AG08395 (cell line): Measurements from ENCODE around the gene SLC25A17.
"Not testable (repeated sequence)": the region's sequence is repeated elsewhere in the genome, so short reads cannot be mapped to it uniquely, and the experiment has no call there.

Experiments used
- DNase-seq: peaks from one replicate; pipeline ENCODE4 v3.0.0; 2012; ENCODE audit warnings: mixed read lengths, low spot score

Gene SLC25A17

DNA sequence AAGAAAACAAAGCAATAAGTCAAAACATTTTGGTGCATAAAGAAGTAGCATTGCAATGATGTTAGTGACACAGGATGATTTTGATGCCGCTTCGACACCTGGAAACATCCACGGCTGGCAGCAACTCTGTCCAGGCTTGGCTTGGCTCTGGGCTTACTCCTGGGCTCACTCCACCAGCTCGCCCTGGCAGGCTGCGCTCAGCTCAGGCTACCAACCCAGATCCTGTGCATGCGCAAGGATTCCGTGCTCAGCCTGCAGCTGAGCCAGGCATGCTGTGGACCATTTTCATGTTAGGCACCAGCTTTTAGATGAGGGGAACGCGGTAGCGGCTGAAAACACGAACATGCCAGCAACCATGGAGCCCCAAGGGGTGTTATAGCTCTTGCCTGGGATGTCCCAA, 66.0 kb downstream of the SLC25A17 start:
- no peak for DNase-seq

DNA sequence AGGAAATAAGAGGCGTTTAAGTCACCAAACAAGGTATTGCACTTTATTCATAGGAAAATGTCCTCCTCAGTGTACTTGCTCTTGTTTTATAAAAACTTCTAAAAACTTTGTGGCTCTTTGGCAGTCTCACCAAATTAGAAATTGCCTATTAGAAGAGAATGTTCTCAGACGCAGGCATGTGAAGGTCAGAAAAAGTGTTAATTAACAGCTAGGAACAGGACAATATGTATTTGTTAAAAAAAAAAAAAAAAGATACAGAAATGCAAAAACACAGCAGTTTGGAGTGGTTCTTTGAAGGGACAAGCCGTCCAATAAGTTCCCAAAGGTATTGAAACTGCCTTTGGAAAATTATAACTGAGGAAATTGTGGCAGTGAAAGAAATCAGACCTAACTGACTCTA, 67.9 kb downstream of the SLC25A17 start:
- DNase-seq, result no peak

DNA sequence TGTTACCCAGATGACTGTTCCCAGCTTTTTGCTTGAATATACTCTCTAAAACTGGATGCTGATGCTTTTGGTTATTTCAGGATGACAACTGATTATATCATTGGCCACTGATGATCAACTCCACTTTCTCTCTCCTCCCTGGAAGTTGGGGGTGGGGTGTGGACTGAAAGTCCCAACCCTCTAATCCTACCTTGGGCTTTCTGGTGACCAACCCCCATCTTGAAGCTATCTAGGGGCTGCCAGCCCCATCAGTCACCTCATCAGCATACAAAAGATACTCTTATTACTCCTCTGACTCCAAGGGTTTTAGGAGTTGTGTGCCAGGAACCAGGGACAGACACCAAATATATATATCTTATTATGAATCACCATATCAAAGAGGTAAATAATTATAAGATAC, 69.3 kb downstream of the SLC25A17 start:
- DNase-seq, result no peak

DNA sequence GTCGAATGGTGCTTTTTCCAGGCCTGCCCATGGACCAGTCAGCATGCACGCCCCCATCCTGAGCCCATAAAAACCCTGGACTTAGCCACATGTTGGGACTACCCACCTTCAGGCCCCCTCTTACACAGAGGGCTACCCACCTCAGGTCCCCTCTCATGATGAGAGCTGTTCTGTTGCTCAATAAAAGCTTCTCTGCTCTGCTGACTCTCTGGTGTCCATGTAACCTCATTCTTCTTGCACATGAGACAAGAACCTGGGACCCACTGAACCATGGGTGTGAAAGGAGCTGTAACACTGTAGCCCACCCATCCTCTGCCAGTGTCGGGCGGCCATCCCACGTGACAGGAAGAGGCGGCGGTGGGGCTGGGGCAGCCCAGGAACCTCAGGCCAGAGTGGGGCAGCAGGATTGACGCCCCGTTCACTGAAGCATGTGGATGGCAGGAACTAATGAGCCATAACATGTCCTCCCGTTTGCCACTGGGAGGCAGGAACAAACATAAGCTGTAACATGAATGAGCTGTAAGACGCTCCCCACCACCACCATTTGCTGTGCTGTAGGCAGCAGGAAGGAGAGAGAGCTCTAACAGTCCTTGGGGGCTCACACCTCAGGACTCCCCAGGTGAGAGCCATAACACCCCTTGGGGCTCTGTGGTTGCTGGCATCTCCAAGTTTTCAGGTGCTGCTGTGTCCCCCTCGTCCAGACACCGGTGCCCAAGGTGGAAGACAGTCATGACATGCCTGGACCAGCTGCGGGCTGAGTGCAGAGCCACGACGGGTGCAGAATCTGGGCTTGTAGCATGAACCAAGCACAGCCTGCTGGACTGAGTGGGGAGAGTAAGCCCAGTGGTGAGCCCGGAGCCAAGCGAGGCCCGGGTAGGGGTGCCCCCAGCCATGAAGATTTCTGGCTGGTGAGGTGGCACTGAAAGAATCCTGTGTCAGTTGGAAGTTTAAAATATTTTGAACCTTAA, 70.5 kb downstream of the SLC25A17 start:
- DNase-seq, result no peak

DNA sequence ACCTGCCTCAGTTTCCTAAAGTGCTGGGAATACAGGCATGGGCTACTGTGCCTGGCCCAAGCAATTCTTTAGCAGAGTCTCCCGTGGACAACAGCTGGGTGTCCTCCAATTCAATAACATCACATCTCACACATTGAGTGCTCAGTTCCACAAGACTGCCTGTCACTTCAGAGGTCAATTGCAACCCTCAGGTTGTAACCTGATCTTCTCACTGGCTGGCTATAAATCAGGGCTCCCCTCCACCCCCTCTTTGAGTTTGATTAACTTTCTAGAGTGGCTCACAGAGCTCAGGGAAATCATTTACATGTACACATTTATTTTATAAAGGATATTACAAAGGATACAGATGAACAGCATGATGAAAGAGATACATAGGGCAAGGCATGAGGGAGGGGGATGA, 71.8 kb downstream of the SLC25A17 start:
- DNase-seq, result no peak

DNA sequence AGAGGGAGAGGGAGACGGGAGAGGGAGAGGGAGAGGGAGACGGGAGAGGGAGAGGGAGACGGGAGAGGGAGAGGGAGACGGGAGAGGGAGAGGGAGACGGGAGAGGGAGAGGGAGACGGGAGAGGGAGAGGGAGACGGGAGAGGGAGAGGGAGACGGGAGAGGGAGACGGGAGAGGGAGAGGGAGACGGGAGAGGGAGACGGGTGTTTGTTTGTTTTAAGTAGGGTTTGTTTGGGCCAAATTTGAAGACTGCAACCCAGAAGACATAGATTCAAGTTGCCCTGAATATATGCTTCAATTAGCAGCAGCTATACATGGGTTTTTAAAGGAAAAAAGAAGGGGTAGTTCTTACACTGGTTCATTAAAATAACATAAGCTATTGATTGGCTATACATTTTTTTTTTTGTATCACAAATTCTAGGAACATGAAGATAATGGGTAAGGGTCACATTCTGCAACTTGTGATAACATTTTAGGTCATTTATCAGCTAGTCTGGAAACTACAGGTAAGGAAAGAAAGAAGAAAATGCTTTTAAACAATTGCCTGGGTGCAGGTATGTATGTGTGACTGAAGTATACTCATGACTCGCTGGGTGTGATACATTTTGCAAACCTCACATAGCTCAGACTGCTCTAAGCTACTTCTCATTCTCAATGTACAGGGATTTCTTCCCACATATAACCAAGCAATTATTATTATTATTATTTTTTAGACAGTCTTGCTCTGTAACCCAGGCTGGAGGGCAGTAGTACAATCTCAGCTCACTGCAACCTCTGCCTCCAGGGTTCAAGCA, 72.5 kb downstream of the SLC25A17 start:
- DNase-seq, result no peak

DNA sequence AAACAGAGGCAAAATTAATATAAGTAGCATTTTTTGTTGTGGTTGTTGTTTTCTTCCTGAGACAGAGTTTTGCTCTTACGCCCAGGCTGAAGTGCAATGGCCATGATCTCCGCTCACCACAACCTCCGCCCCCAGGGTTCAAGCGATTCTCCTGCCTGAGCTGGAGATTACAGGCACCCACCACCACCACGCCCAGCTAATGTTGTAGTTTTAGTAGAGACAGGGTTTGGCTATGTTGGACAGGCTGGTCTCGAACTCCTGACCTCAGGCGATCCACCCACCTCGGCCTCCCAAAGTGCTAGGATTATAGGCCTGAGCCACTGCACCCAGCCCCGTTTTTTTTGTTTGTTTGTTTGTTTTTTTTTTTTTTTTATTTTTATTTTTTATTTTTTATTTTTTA, 75.4 kb downstream of the SLC25A17 start:
- DNase-seq, result no peak

DNA sequence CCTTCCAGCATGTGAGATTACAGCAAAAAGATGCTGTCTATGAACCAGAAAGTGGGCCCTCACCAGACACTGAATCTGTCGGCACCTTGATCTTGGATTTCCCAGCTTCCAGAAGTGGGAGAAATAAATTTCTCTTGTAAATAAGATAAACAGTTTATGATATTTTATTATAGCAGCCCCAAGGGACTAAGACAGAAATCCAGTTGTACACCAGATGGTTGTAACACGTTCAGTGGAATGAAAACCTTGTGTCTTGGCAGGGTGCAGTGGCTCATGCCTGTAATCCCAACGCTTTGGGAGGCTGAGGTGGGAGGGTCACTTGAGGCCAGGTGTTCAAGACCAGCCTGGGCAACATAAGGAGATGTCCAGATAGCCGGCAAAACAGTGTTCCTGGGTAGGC, 78.0 kb downstream of the SLC25A17 start:
- DNase-seq, result no peak

DNA sequence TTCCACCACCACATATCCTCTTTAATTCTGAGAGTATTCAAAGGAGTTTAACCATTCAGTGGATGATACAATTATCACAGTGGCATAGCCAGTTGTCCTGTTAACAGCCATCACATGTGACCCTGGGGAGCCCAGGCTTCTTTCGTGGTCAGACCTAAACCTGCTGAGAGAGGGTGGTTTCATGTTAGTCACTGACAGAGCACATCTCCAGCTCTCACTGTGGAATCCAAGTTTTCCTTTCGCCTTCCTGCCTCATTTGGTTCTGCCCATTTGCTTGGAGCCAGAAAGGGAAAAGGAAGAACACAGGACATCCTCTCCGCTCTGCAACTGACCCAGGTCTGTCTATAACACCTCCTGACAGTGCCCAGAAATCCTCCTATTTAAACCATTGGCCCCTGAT, 79.4 kb downstream of the SLC25A17 start:
- DNase-seq, result peak; percentile 22

DNA sequence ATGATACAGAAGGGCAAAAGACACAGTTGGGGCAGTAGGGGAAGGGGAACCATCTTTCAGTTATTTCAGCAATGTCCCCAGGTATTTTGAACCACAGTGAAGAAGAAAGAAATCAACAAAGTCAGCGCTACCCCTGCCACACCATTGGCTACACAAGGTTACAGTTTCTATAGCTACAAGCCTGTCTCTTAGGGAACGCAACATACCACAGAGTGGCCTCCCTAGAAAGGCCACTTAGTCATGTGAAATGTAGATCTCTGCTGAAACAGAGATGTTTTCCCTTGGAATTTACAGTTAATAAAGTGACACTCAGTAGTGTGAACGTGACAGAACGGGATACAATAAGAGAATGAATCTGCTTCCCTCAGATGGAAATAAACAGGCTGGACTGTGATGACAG, 85.2 kb downstream of the SLC25A17 start:
- no peak for DNase-seq

DNA sequence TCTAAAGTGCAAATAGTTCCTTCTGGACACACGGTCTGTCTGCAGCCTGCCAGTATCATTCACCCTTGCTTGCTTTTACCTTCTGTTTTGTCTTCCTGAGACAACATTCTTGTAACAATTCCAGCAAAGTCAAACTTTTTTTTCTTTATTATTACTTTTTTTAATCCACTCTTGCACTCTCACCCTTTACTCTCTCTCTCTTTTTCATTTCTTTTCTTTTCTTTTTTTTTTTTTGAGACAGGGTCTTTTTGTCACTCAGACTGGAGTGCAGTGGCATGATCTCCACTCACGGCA, 86.2 kb downstream of the SLC25A17 start:
- no peak for DNase-seq

DNA sequence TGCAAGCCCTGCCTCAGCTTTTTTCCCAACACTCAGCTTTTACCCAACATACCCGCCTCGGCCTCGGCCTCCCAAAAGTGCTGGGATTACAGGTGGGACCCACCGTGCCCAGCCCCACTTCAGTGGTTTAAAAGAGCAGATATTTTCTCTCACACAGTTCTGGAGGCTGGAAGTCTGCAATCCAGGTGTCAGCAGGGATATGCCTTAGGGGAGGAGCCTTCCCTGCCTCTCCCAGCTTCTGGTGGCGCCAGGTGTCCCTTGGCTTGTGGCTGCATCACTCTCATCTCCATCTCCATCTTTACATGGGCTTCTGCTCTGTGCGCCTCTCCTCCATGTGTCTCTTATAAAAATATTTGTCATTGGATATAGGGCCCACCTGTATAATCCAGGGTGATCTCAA, 89.9 kb downstream of the SLC25A17 start:
- DNase-seq, result no peak

DNA sequence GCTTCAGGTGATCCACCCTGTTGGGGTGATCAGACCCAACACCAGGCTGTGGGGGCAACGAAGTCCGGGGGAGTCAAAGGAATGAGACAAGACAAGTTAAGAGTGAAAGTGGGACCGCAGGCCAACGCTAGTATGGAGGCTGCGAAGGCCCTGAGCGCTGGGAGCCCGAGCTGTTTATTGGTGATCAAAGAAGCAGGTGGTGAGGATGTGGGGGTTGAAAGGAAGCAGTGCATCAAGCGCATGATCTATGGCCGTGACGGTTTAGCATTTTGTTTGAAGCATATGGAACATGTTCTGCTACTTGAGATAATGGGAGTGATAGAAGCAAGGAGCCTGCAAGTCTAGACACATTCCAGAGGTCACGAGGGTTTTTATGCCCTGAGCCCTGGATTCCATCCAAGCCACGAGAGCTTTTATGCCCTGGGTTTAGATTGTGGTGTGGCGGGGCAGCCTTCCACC, 90.4 kb downstream of the SLC25A17 start:
- DNase-seq, result no peak

DNA sequence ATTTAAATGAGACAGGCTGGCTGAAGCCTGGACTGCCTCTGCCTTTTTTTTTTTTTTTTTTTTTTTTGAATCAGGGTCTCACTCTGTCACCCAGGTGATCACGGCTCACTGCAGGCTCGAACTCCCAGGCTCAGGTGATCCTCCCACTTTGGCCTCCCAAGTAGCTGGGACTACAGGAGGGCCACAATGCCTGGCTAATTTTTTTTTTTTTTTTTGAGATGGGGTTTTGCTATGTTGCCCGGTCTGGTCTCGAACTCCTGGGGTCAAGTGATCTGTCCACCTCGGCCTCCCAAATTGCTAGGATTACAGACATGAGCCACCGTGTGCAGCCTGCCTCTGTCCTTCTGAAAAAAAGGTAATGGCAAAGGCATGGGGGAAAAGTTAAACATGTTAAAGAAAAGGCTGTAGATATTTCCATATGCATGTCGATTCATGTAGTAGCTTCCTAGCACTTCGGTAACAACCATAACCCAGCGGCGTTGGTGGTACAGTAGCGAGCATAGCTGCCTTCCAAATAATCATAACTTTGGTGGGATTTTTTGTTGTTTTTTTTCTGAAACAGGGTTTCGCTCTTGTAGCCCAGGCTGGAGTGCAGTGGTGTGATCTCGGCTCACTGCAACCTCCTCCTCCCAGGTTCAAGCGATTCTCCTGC, 91.1 kb downstream of the SLC25A17 start:
- no peak for DNase-seq

DNA sequence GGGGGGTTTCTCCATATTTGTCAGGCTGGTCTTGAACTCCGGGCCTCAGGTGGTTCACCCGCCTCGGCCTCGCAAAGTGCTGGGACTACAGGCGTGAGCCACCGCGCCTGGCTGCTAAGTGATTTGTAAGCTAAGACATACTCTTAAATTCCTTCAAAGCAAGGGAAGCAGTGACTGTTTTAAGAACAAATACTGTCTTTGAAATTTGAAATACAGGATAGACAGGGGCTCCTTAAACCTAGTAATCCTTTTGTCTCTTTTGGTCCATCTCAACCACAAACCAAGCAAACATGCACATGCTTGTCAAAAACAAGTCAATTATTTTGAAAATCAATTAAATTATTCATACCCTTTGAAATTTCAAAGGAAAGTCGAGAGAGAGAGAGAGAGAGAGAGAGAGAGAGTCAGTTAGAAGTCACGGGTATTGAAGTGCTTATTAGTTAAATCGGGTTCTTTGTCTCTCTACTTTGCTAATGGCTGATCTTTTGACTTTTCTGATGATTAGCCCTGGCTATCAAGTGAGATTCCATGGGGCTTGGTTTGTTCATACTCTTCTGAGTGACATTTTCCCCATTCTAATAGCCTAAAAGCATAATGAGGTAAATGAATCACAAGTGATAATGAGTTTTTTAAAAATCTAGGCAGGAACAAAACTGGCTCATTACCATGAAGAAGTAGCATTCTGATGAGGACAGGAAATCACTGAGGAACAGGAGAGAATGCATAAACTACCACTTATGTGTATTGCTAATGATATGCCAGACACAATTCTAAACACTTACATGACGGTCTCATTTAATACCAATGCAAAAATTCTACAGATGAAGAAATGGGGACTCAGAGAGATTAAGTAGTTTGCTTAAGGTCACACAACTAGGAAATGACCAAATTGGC, 91.8 kb downstream of the SLC25A17 start:
- no peak for DNase-seq

DNA sequence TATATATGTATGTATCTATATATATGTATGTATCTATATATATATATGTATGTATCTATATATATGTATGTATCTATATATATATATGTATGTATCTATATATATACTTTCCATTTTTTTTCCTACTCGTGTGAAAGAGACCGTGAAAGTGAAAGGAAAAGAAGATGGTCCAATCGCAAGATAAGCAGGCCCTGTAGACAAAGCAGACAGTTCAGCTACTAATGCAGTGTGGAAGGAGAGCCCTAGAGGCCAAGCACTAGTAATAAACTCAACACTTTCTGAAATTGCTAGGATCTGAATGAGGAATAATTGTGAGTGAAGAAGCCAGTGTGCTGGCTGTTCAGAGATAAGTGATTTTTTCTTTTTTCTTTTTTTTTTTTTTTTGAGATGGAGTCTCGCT, 92.6 kb downstream of the SLC25A17 start:
- no peak for DNase-seq

DNA sequence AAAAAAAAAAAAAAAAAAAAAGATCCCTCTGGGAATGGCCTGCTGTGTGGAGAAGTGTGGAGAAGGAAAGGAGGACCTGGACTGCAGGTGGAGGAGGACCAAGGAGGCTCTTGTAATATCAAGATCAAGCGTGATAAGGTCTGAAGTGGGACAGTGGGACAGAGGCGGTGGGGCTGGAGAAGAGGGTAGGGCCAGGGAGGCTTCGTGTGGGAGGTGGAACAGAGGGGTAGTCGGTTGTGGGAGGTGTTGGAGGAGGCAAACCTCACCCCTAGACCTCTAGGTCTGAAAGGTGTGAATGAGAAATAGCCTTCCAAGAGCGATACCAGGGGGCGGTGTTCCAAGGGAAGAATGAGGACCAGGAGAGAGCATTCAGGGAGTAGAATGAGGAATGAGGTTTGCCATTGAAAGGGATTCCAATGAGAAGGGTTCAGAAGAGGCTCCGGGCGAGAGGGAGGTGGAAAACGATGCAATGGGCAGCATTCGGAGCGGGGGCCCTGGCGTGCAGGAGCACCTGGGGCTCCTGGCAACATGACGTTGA, 95.7 kb downstream of the SLC25A17 start:
- no peak for DNase-seq

DNA sequence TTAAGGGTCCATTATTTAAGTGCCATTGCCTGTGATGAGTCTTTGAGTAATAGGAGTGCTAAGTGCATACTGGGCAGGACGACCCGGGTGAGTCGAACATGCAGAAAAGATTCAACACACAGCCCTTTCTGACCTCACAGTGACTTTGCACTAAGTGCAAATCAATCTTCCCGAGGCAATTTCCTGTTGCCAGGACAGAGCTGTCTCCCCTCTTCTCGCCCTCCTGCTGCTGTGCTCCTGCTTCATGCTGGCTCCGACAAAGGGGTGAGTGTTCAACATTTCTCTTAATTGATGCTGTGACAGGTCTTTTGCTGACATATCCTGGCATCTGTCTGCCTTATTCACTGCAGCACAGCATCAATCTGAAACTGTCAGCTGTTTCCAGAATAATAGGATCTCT, 97.9 kb downstream of the SLC25A17 start:
- DNase-seq, result peak; percentile 45

DNA sequence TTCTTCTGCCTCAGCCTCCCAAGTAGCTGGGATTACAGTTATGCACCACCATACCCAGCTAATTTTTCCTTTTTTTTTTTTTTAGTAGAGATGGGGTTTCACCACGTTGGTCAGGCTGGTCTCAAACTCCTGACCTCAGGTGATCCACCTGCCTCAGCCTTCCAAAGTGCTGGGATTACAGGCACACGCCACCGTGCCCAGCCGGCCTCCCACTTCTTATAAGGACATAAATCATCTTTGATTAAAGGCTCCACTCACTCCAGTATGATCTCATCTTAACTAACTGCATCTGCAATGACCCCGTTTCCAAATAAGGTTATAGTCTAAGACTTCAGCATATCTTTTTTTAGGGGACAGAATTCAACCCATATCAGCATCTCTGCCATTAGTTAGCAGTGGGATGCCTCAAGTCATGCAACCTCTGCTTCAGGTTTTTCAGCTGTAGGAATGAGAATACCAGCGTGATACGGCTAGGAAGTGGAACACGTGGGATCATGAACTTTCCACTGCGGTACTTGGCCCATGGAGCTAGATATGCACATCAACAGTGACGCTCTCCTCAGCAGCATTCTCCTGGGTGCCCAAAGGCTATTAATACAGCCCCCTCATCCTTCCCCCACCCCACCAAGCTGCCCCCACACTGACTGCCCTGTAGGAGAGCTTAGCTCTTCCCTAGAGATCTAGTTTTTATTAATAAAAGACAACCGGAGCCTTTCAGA, 98.4 kb downstream of the SLC25A17 start:
- DNase-seq, result peak; percentile 18

DNA sequence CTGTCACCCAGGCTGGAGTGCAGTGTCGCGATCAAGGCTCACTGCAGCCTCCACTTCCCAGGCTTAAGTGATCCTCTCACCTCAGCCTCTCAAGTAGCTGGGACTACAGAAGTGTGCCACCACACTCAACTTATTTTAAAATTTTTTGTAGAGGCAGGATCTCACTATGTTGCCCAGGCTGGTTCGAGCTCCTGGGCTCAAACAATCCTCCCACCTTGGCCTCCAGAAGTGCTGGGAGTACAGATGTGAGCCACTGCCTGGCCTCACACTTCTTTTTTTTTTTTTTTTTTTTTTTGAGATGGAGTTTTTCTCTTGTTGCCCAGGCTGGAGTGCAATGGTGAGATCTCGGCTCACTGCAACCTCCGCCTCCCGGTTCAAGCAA, 99.0 kb downstream of the SLC25A17 start:
- not testable (repeated sequence) for DNase-seq
